Osteoblast (primary cell): ENCODE data around the gene ALKBH1. TPM values are rescaled to one million over a fixed set of nuclear protein-coding genes. Genes with fewer than 3 reads are reported as not detected.

Experiments
- DNase-seq: peaks from one replicate; pipeline ENCODE4 v3.0.0; 2011; ENCODE audit warnings: low spot score, mixed read lengths; ENCODE audit not compliant: insufficient read length; ENCODE audit errors: missing footprints
- H2AFZ ChIP-seq: 2 replicates; pipeline ENCODE4 v1.6.0; 2011; ENCODE audit warnings: mild to moderate bottlenecking, low read length
- H3K27ac ChIP-seq: 2 replicates; pipeline ENCODE4 v1.5.1; 2011; ENCODE audit warnings: mild to moderate bottlenecking, low read depth, low read length, moderate library complexity
- H3K27me3 ChIP-seq: 2 replicates; pipeline ENCODE4 v1.6.0; 2012; ENCODE audit warnings: mild to moderate bottlenecking, control low read depth, inconsistent platforms, low read length, moderate library complexity; ENCODE audit not compliant: insufficient read depth
- H3K36me3 ChIP-seq: 2 replicates; pipeline ENCODE4 v1.5.1; 2011; ENCODE audit warnings: mild to moderate bottlenecking, low read length, control low read depth, moderate library complexity; ENCODE audit not compliant: insufficient read depth
- H3K4me1 ChIP-seq: 2 replicates; pipeline ENCODE4 v1.5.1; 2011; ENCODE audit warnings: mild to moderate bottlenecking, low read length, control low read depth, moderate library complexity; ENCODE audit not compliant: insufficient read depth
- H3K4me2 ChIP-seq: 2 replicates; pipeline ENCODE4 v1.6.0; 2011; ENCODE audit warnings: mild to moderate bottlenecking, low read length; ENCODE audit not compliant: insufficient read depth
- H3K4me3 ChIP-seq: fragments of 200-600 bp; sonication (generic); 3 replicates; pipeline ENCODE4 v1.5.1; 2012; ENCODE audit warnings: mild to moderate bottlenecking, low read length, inconsistent platforms; ENCODE audit not compliant: insufficient read depth
- H3K79me2 ChIP-seq: 2 replicates; pipeline ENCODE4 v1.6.0; 2012; ENCODE audit warnings: mild to moderate bottlenecking, low read length, control low read depth, inconsistent platforms; ENCODE audit not compliant: insufficient read depth
- H3K9me3 ChIP-seq: 2 replicates; pipeline ENCODE4 v1.5.1; 2011; ENCODE audit warnings: low read depth, low read length, control low read depth
- H4K20me1 ChIP-seq: 2 replicates; pipeline ENCODE4 v1.6.0; 2012; ENCODE audit warnings: mild to moderate bottlenecking, low read length, control low read depth; ENCODE audit not compliant: insufficient read depth
- CTCF ChIP-seq: IDR thresholded peaks from 2 replicates; pipeline ENCODE4 v1.5.1; 2011; ENCODE audit warnings: mild to moderate bottlenecking, low read depth, low read length, moderate library complexity; ENCODE audit errors: extremely low read depth
- total RNA-seq: library from RNA; depleted of rRNA; stranded (reverse); fragments of >200 nt; gene quantifications from 2 replicates; pipeline ENCODE4 v1.2.3, GENCODE V29; 2012

The ALKBH1 gene
- total RNA-seq, 1 donor: 7.6 TPM

GRCh38 chr14:77691259-77691658 is 16.6 kb downstream of the ALKBH1 start:
- no peaks in the 10 kb centered on the region for H3K79me2 ChIP-seq
- H3K4me1 ChIP-seq: no peaks in the 10 kb centered on the region
- peaks cover 34% of the 10 kb centered on the region for H3K36me3 ChIP-seq
- H3K4me2 ChIP-seq: no peak overlapping the region
- H3K9me3 ChIP-seq: no peaks in the 10 kb centered on the region
- H3K27ac ChIP-seq: no peak overlapping the region
- H3K27me3 ChIP-seq: no peaks in the 10 kb centered on the region
- DNase-seq: no peak
- no peak overlapping the region for H2AFZ ChIP-seq
- no peaks in the 10 kb centered on the region for H4K20me1 ChIP-seq
- no peak for TF ChIP-seq CTCF
- H3K4me3 ChIP-seq: no peak overlapping the region

GRCh38 chr14:77682158-77682553 is 25.7 kb downstream of the ALKBH1 start:
- Histone ChIP-seq H4K20me1 (no peaks in the 10 kb centered on the region), H3K4me2 (no peak overlapping the region), H3K79me2 (no peaks in the 10 kb centered on the region), H2AFZ (no peak overlapping the region), H3K27me3 (no peaks in the 10 kb centered on the region), H3K4me1 (peaks cover 8% of the 10 kb centered on the region), H3K4me3 (no peak overlapping the region), H3K9me3 (no peaks in the 10 kb centered on the region), H3K36me3 (peaks cover 14% of the 10 kb centered on the region), H3K27ac (no peak overlapping the region)
- TF ChIP-seq CTCF: no peak
- DNase-seq: no peak

GRCh38 chr14:77681196-77682157 is 26.3 kb downstream of the ALKBH1 start:
- Histone ChIP-seq H3K9me3 (no peaks in the 10 kb centered on the region), H3K4me1 (peaks cover 8% of the 10 kb centered on the region), H3K27ac (no peak overlapping the region), H3K27me3 (no peaks in the 10 kb centered on the region), H3K36me3 (peaks cover 14% of the 10 kb centered on the region), H3K79me2 (no peaks in the 10 kb centered on the region), H2AFZ (no peak overlapping the region), H3K4me2 (no peak overlapping the region), H4K20me1 (no peaks in the 10 kb centered on the region), H3K4me3 (no peak overlapping the region)
- DNase-seq: no peak
- TF ChIP-seq CTCF: no peak

- Histone ChIP-seq H3K4me2 (no peak overlapping the region), H4K20me1 (no peaks in the 10 kb centered on the region), H3K79me2 (no peaks in the 10 kb centered on the region), H3K36me3 (peaks cover 35% of the 10 kb centered on the region), H3K9me3 (no peaks in the 10 kb centered on the region), H3K4me3 (no peak overlapping the region), H3K27ac (no peak overlapping the region), H2AFZ (no peak overlapping the region), H3K4me1 (no peaks in the 10 kb centered on the region), H3K27me3 (no peaks in the 10 kb centered on the region)
- no peak for DNase-seq
- no peak for TF ChIP-seq CTCF
Measured at GRCh38 chr14:77674931-77675330, 32.9 kb downstream of the ALKBH1 start.
